Stomach (tissue), 4 donors: ENCODE measurements around the gene PTPRG.

ENCODE experiments used
- EP300 ChIP-seq: sonication (generic); formaldehyde crosslinking; IDR thresholded peaks from one replicate; pipeline ENCODE4 v1.6.1; 2017; ENCODE audit warnings: antibody characterized with exemption
- TF ChIP-seq, protein P1 (sequence below), 7 experiments: fragments of 450-650 bp in 4 of 7; fragments of 200-600 bp in 3 of 7; sonication (generic) in 3 of 7; IDR thresholded peaks; one replicate each; pipeline ENCODE4 v1.5.1; 2016 to 2019; ENCODE audit warnings: antibody characterized with exemption in 7 of 7, control low read depth in 2 of 7, mild to moderate bottlenecking in 1 of 7

DNA sequence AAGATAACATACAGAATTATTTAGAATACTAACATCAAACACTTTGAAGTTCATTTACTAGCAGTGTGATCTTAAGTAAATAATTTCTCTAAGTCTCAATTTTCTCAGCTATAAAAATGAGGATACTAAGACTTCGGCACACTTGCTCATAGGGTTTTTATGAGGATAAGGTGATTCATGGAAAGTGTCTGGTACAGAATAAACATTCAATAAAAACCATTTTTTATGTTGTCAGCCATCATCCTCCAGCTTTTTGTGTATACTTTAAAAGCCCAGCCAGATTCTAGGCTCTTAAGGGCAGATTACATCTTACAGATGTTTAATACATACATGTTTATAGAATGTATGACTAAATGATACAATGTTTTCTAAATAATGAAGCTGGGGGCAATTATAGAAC, 755.2 kb downstream of the PTPRG start:
- no peak for TF ChIP-seq EP300
- TF ChIP-seq, protein P1, sequence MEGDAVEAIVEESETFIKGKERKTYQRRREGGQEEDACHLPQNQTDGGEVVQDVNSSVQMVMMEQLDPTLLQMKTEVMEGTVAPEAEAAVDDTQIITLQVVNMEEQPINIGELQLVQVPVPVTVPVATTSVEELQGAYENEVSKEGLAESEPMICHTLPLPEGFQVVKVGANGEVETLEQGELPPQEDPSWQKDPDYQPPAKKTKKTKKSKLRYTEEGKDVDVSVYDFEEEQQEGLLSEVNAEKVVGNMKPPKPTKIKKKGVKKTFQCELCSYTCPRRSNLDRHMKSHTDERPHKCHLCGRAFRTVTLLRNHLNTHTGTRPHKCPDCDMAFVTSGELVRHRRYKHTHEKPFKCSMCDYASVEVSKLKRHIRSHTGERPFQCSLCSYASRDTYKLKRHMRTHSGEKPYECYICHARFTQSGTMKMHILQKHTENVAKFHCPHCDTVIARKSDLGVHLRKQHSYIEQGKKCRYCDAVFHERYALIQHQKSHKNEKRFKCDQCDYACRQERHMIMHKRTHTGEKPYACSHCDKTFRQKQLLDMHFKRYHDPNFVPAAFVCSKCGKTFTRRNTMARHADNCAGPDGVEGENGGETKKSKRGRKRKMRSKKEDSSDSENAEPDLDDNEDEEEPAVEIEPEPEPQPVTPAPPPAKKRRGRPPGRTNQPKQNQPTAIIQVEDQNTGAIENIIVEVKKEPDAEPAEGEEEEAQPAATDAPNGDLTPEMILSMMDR (IDR thresholded peaks at IDR 0.05) = no peak
